Measurements from ENCODE around the gene TMEM233.

Gene TMEM233

GRCh38 chr12:119593578-119594398 is at the start of gene TMEM233:
Gene TMEM233, plus strand, starts transcription at chr12:119593774. Its CDS starts 75 bp downstream, at chr12:119593849.
- Mint-ChIP-seq H3K27me3 (peaks cover 62 to 79% of the 10 kb centered on the region in 2 donors), H3K9me3 (no peaks in the 10 kb centered on the region), H3K4me3 (peak within 1 kb of the TSS in 1 of 2 donors; percentile 0), H3K36me3 (no peaks in the 10 kb centered on the region), H3K27ac (peak within 1 kb of the TSS; percentile 44), H3K4me1 (peaks cover 15 to 16% of the 10 kb centered on the region in 2 donors)
- DNase-seq (no peak), ATAC-seq (replicated peaks) (no peak)

GRCh38 chr12:119544765-119545625 is 48.6 kb upstream of the TMEM233 start:
- Mint-ChIP-seq H3K4me3 (no peak overlapping the region), H3K4me1 (no peaks in the 10 kb centered on the region), H3K9me3 (no peaks in the 10 kb centered on the region), H3K36me3 (no peaks in the 10 kb centered on the region), H3K27ac (no peak overlapping the region), H3K27me3 (peaks cover 43 to 48% of the 10 kb centered on the region in 2 donors)
- ATAC-seq (replicated peaks) (peak; percentile 71 to 73), DNase-seq (peak; percentile 34)

DNA sequence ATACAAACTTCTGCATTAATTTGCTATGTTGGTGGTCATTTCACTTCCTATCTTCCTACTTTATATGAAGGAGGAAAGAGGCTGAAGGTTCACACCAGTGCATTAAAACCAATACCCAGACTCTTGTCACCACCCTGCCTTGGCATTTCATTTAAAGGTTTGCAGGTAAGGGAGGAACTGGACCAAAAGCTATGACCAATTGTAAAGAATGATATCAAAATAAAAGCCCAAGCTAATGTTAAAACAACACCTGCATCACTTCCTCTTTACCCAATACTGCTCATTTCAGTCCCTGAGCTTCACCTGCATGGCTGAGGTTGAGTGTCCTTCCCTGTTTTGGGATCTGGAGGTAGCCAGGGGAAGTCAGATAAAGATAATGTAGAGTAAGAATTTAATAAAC is 47.2 kb upstream of the TMEM233 start:
- ATAC-seq (replicated peaks) (no peak), DNase-seq (no peak)
- peaks cover 46 to 47% of the 10 kb centered on the region in 2 donors for H3K27me3 Mint-ChIP-seq
- no peaks in the 10 kb centered on the region for H3K36me3 Mint-ChIP-seq
- H3K9me3 Mint-ChIP-seq: no peaks in the 10 kb centered on the region
- H3K4me3 Mint-ChIP-seq: no peak overlapping the region
- no peaks in the 10 kb centered on the region for H3K4me1 Mint-ChIP-seq
- H3K27ac Mint-ChIP-seq: no peak overlapping the region

DNA sequence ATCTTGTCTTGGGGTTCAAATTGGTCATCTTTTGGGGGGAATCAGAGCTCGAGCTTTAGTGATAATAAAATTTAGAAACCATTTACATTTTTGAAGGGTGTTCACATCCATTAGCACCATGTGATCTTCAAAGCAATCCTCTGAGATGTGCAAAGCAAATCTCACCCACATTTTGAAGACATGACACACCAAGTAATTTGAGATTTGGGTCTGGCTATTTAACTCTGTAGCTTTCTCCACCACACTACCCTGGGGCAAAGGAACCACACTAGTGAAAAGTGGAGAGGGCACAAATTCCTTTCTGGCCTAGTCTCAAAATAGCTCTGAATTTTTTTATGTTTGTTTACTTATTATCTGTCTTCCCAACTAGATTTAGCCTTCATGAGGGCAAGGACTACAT is 46.6 kb upstream of the TMEM233 start:
- Mint-ChIP-seq H3K27ac (no peak overlapping the region), H3K4me1 (no peaks in the 10 kb centered on the region), H3K36me3 (no peaks in the 10 kb centered on the region), H3K4me3 (no peak overlapping the region), H3K9me3 (no peaks in the 10 kb centered on the region), H3K27me3 (peaks cover 41 to 44% of the 10 kb centered on the region in 2 donors)
- ATAC-seq (replicated peaks): no peak
- DNase-seq: no peak

DNA sequence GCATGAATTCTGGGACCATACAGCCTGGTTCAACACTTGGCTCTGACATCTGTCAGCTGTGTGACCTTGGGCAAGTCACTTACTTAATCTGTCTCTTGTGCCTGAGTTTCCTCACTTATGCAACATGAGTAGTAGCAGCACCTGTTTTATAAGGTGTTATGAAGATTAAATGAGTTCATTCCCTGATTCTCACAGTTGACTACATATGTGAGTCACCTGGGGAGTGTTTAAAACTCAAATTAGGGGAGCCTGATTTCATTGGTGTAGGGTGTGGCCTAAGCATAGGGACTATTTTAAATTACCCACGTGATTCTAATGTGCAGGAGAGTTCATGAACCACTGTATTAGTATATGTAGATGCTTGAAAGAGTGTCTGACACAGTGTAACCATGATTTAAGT is 36.7 kb upstream of the TMEM233 start:
- Mint-ChIP-seq H3K36me3 (no peaks in the 10 kb centered on the region), H3K27me3 (peaks cover 13 to 21% of the 10 kb centered on the region in 2 donors), H3K4me3 (no peak overlapping the region), H3K27ac (no peak overlapping the region), H3K4me1 (no peaks in the 10 kb centered on the region), H3K9me3 (peaks cover 0 to 2% of the 10 kb centered on the region in 2 donors)
- ATAC-seq (replicated peaks) (no peak), DNase-seq (no peak)

- Mint-ChIP-seq H3K4me1 (no peaks in the 10 kb centered on the region), H3K4me3 (no peak overlapping the region), H3K36me3 (no peaks in the 10 kb centered on the region), H3K27ac (no peak overlapping the region), H3K27me3 (peaks cover 8 to 30% of the 10 kb centered on the region in 2 donors), H3K9me3 (no peaks in the 10 kb centered on the region)
- ATAC-seq (replicated peaks): no peak
- DNase-seq: no peak
Observed at GRCh38 chr12:119565404-119565803, 28.2 kb upstream of the TMEM233 start.

- Mint-ChIP-seq H3K4me1 (no peaks in the 10 kb centered on the region), H3K4me3 (no peak overlapping the region), H3K9me3 (peaks cover 0 to 6% of the 10 kb centered on the region in 2 donors), H3K36me3 (no peaks in the 10 kb centered on the region), H3K27me3 (peaks cover 4 to 30% of the 10 kb centered on the region in 2 donors), H3K27ac (no peak overlapping the region)
- no peak for DNase-seq
- ATAC-seq (replicated peaks): no peak
Observed at GRCh38 chr12:119570771-119571170, 22.8 kb upstream of the TMEM233 start.

- Mint-ChIP-seq H3K27me3 (peaks cover 13 to 37% of the 10 kb centered on the region in 2 donors), H3K4me3 (no peak overlapping the region), H3K36me3 (no peaks in the 10 kb centered on the region), H3K27ac (no peak overlapping the region), H3K9me3 (peaks cover 0 to 6% of the 10 kb centered on the region in 2 donors), H3K4me1 (no peaks in the 10 kb centered on the region)
- ATAC-seq (replicated peaks) (no peak), DNase-seq (no peak)
Observed at GRCh38 chr12:119573086-119573485, 20.5 kb upstream of the TMEM233 start.

DNA sequence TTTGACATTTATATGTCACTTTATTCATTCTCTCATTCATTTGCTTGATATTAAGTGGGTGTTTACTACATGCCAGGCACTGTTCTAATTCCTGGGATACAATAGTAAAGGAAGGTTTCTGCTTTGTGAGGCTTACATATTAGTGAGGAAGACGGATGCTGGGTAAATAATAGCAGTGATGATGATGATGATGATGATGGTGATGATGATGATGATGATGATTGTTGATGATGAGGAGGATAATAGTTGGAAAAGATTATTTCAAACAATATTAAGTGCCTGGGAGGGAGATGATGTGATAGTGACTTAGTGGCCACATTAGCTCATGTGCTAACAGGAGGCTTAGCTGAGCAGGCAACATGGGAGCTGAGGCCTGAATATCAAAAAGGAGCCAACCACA is 19.3 kb upstream of the TMEM233 start:
- no peaks in the 10 kb centered on the region for H3K4me1 Mint-ChIP-seq
- H3K27ac Mint-ChIP-seq: no peak overlapping the region
- DNase-seq (no peak), ATAC-seq (replicated peaks) (no peak)
- peaks cover 13 to 37% of the 10 kb centered on the region in 2 donors for H3K27me3 Mint-ChIP-seq
- peaks cover 0 to 6% of the 10 kb centered on the region in 2 donors for H3K9me3 Mint-ChIP-seq
- no peaks in the 10 kb centered on the region for H3K36me3 Mint-ChIP-seq
- H3K4me3 Mint-ChIP-seq: no peak overlapping the region

DNA sequence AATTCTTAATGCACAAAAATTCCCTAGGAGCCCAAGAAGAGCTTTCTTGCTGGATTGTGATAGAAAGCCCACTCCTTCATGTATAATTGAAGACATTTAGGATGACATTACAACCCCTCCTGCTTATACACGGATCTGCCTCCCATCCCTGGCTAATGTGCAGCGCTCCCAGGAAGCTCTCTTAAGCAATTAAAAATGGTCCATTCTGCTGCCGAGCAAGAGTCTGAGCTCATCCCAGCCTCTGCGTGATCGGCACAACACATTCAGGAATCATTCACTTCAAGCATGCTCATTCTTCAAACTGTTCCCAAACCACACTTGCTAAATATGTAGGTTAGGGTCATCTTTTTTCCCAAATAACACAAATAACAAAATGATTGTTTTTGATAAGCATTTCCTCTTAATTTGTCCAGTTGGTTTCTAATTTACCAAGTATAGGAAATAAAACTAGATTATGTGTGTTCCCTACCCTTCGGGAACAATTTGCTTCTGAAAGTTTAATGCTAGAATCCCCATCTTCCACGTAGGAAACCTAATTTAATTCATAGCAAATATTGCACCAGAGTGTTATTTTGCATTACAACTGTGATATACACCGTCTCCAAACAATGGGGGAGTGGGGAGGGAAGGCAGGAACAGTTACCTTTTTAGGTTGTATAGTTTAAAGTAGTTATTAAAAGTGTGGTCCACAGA is 17.3 kb upstream of the TMEM233 start:
- Mint-ChIP-seq H3K27me3 (peaks cover 13 to 31% of the 10 kb centered on the region in 2 donors), H3K4me1 (no peaks in the 10 kb centered on the region), H3K4me3 (no peak overlapping the region), H3K27ac (no peak overlapping the region), H3K36me3 (no peaks in the 10 kb centered on the region), H3K9me3 (peaks cover 0 to 6% of the 10 kb centered on the region in 2 donors)
- DNase-seq (no peak), ATAC-seq (replicated peaks) (no peak)

DNA sequence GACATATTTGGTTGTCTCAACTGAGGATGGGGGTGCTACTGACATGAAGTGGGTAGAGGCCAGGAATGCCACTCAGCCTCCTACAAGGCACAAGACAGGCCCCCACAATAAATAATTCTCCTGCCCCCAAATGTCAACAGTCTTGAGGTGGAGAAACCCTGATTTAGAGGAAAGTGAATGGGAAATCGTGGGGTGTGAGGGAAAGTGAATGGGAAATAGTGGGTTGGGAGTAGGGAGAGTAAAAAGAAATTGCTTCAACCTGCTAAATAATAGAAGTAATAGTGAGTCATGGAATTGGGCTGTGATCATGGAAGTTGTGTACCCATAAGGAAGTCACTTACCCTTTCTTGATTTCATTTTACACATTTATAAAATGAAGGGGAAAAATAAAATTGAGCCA is 16.7 kb upstream of the TMEM233 start:
- H3K9me3 Mint-ChIP-seq: peaks cover 0 to 6% of the 10 kb centered on the region in 2 donors
- H3K4me1 Mint-ChIP-seq: no peaks in the 10 kb centered on the region
- H3K4me3 Mint-ChIP-seq: no peak overlapping the region
- no peak overlapping the region for H3K27ac Mint-ChIP-seq
- DNase-seq (no peak), ATAC-seq (replicated peaks) (no peak)
- H3K27me3 Mint-ChIP-seq: peaks cover 13 to 31% of the 10 kb centered on the region in 2 donors
- H3K36me3 Mint-ChIP-seq: no peaks in the 10 kb centered on the region

GRCh38 chr12:119578112-119578511 is 15.5 kb upstream of the TMEM233 start:
- Mint-ChIP-seq H3K36me3 (no peaks in the 10 kb centered on the region), H3K27me3 (peaks cover 13 to 24% of the 10 kb centered on the region in 2 donors), H3K4me1 (no peaks in the 10 kb centered on the region), H3K4me3 (no peak overlapping the region), H3K9me3 (peaks cover 0 to 4% of the 10 kb centered on the region in 2 donors), H3K27ac (no peak overlapping the region)
- DNase-seq (no peak), ATAC-seq (replicated peaks) (no peak)

DNA sequence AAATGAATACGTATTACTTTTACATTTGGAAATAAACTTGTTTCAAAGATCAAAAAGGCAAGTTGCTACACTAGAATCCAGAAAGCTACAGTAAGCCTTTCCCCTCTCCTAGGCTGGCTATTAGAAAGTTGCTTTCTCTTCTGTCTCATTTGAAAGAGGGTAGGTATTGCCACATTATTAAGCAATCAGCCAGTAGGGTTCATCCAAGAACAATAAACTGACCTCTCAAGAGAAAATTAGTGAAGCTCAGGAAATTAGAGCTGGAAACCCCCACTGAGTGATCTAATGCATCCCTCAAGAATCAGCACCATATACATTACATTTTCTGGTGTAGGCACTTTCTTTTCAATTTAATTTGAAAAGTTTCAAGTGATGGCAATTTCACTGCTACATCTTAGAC is 4.5 kb upstream of the TMEM233 start:
- Mint-ChIP-seq H3K36me3 (no peaks in the 10 kb centered on the region), H3K4me3 (no peak overlapping the region), H3K4me1 (peaks cover 2 to 3% of the 10 kb centered on the region in 2 donors), H3K9me3 (no peaks in the 10 kb centered on the region), H3K27me3 (peaks cover 37 to 38% of the 10 kb centered on the region in 2 donors), H3K27ac (no peak overlapping the region)
- ATAC-seq (replicated peaks) (no peak), DNase-seq (no peak)

DNA sequence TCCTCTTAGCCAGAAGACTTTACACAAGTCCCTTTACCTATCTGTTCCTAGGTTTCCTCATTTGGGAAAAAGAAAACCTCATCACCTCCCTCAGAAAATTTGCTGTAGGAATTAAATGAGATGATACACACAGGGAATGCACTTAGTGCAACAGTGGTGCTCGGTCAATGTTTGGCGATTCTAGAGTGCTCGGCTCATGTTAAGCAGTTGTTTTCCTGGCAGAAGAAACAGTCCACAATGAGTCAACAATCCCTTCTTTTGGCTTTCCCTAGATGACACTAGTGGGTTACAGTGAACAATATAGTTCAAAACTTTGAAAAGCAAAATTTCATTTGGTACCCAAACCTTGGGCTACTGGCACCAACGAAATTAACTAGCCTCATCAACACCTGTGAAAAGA is 3.9 kb upstream of the TMEM233 start:
- Mint-ChIP-seq H3K27ac (no peak overlapping the region), H3K4me3 (no peak overlapping the region), H3K4me1 (peaks cover 7 to 9% of the 10 kb centered on the region in 2 donors), H3K27me3 (peaks cover 42 to 43% of the 10 kb centered on the region in 2 donors), H3K9me3 (no peaks in the 10 kb centered on the region), H3K36me3 (no peaks in the 10 kb centered on the region)
- ATAC-seq (replicated peaks) (no peak), DNase-seq (no peak)

Measured in stimulated activated naive B cell treated with anti-CD40 and anti-IgM and Interleukin-4, amounts not matched to agents 10 μg/mL and 1 μg/mL and 100 μg/mL, for 72 hours (primary cell).